CD4-positive, alpha-beta T cell treated with Interleukin-17A for 4 hours (primary cell): ENCODE measurements around the gene SBF2.

Experiments
- DNase-seq: peaks from one replicate; pipeline ENCODE4 v3.0.0-alpha.2; 2020; ENCODE audit warnings: mixed read lengths

SBF2 gene

DNA sequence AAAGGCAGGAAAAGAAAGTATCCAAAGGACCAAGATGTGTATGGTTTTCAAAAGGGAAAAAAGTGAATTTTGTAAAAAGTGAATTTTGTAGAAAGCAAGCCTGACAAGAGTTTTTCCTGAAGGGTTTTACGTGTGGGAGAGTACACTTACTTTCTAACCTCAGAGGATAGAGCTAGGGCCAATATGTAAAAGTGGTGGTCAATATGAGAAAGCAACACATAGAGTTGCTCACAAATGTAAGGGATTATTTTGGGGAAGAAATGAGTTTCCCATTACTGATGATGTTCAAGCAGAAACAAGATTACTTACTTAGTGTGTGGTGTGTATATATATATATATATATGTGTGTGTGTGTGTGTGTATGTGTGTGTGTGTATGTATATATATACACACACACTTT lies 467.6 kb downstream of the SBF2 start:
- no peak for DNase-seq

DNA sequence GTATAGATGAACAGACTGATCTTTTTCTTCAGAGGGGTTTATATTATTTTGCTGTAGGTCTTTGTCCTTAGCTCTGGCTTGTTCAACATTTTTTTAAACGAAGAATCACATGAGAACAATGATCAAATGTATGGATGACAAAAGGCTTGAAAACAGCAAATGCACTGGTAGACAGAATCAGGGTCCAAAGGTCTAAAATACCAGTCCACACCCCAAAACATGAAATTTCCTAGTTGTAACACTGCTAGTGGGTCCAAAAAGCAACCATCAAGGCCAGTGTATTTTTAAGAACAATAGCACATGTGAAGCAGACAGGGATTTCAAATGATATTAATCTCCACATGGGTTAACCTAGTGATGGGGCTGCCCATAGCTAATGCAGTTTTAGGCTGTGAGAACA lies 468.1 kb downstream of the SBF2 start:
- no peak for DNase-seq

DNA sequence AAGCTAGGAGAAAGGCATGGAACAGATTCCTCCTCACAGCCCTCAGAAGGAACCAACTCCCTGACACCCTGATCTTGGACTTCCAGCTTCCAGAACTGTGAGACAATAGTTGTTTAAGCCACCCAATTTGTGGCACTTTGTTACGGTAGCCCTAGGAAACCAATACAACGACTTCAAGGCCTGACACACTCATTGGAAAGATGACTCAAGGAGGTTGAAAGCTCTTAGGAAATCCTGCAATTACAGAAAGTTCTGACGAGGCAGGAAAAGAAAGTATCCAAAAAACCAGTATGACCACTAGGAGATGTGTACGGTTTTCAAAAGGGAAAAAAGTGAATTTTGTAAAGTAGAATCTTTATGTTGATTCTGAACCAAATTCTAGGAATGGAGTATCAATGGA lies 468.7 kb downstream of the SBF2 start:
- DNase-seq: no peak

- DNase-seq: no peak
Measured at GRCh38 chr11:9823887-9824385, 470.1 kb downstream of the SBF2 start.

DNA sequence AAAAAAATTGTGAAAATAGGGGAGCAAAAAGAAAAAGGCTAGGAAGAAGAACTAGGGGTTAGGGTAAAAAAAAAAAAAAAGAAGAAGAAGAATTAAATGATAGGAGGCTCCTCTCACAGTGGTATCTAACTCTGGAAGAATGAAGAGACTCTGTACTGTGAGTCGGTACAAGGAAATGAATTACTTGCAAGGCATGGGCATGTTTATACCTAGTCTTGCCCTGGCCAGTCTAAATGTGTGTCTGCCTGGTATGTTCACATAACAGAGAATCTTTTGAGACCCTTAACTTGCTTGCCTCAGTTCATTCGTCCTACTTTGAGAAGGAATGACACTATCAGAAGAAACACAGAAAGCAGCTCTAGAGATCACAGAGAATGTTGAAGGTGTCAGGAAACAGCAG lies 470.6 kb downstream of the SBF2 start:
- DNase-seq: no peak

- no peak for DNase-seq
Measured at GRCh38 chr11:9821008-9821752, 472.8 kb downstream of the SBF2 start.

GRCh38 chr11:9820260-9820659 lies 473.8 kb downstream of the SBF2 start:
- no peak for DNase-seq

GRCh38 chr11:9817191-9817590 lies 476.8 kb downstream of the SBF2 start:
- no peak for DNase-seq

DNA sequence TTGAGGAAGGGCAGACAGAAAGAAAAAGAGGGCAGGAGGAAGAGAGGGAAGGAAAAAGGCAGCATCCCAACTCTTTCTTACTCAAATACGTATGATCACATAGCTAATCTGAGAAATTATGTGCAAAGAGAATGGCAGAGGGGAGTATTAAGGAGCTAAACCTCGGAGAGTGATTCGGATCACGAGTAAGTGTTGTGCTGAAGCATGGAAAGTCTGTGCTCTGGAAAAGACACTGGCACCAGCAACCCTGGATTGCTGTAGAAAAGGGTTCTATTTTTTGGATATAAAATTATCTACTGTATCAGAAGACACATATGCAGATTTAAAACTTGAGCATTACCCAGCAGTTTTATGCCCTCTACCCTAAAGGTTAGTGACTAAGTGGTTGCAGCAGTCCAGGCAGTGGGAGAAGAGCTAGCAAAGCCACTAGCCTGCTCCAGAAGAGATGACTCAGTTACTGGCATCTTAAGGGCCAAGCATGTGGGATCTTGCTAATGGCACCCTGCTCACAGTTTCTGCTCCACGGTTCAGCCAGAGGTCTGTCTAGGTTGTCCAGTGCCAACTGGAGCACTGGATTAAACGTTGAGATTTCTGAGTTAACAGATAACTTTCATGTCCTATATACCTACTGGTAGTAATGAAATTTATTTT lies 478.4 kb downstream of the SBF2 start:
- DNase-seq: no peak

DNA sequence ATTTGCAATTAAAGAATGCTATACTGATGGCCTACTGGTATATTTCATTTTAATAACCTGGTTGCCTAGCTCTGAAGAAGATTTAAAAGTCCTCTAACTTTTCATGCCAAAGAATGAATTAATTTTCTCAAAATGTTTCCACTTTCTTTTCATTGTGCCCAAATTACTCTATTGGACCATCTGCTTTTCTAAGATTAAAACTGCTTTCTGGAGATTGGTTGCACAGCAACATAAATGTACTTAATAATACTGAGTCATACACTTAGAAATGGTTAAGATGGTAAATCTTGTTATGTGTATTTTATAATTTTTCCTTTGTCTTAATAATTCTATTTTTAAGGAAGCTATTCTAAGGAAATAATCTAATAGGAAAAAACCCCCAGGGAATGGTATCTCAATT lies 479.9 kb downstream of the SBF2 start:
- DNase-seq: no peak

DNA sequence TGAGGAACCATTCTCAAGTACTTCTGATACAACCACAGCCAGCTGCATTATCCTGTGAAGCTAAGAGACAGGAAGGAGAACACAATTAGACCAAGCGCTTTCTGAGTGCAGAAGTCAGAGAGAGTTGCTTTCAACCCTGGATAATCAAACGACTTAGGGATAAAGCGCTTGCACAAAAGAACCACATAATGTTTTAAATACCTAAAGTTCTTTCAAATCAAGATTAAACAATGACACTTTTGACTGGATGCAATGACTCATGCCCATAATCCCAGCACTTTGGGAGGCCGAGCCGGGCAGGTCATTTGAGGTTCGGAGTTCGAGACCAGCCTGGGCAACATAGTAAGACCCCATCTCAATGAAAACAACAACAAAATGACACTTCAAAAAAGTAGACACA lies 485.1 kb downstream of the SBF2 start:
- DNase-seq: no peak

DNA sequence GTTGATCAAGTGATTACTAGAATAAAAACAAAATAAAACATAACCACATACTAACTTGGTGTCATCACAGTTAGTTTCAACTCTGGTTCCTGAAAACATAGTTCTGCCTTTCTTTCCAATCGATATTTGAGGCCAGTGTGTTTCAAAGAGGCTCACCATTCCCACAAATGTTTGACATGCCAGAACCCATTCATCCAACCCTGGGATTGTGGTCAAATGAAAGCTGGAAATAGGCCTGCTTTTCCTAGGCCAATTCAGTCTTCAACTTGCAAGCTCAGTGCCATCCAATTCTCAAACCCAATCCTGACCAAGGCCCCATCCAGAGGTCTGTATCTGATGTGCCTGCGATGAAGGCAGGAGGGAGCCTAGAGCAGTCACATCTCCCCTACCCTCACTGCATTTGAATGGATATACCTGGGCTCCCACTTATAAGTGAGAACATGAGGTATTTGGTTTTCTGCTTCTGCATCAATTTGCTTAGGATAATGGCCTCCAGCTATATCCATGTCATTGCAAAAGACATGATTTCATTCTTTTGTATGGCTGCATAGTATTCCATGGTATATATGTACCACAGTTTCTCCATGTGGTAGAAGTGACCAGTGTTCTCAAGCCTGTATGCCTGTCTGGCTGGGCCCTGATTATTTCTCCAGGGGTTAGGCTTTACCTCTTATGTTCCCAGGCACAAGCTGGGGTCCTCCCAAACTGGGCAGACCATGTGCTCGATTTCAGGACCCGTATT lies 486.9 kb downstream of the SBF2 start:
- DNase-seq: no peak

- no peak for DNase-seq
Measured at GRCh38 chr11:9804419-9804902, 489.6 kb downstream of the SBF2 start.

GRCh38 chr11:9803685-9804418 lies 490.2 kb downstream of the SBF2 start:
- DNase-seq: no peak

GRCh38 chr11:9802291-9802861 lies 491.6 kb downstream of the SBF2 start:
- DNase-seq: no peak

GRCh38 chr11:9799886-9800285 lies 494.1 kb downstream of the SBF2 start:
- no peak for DNase-seq

DNA sequence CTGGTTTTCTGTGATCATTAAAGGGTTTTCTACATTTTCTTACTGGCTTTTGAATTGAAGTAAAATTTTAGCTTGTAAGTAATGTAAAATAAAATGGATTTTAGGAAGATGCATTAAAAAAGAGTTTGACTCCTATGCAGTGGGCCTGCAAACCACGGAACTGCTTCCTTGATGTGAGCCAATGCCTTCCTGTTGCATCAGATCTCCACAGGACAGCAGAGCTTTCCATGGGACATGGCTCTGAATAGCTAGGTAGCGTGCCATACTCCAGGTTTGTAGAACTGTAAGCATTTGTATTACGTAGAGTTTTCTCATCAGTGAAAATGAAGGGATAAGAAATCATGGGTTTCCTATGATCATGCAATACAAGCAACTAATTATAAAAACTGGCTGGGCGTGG lies 496.7 kb downstream of the SBF2 start:
- no peak for DNase-seq

GRCh38 chr11:9796854-9797253 lies 497.2 kb downstream of the SBF2 start:
- DNase-seq: no peak

- DNase-seq: no peak
Measured at GRCh38 chr11:9796266-9796665, 497.8 kb downstream of the SBF2 start.

DNA sequence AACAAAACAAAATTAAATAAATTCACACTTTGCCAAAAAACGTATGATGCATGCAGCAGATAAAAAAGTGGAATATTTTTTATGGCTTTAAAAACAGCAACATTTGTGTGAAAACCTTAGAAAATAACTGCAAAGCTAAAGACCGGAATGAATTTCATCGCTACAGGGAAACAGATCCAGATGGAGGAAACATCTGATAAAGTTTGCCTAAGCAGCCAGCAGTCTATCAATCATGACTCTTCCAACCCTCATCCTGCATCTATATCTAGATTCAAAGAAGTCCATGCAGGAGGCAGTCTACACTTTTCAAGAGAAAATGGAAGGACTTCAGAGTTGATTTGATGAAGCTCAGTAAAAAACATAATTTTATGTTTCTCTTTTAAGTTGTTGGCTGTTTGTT lies 503.3 kb downstream of the SBF2 start:
- no peak for DNase-seq

- no peak for DNase-seq
Measured at GRCh38 chr11:9789910-9790309, 504.1 kb downstream of the SBF2 start.

- no peak for DNase-seq
Measured at GRCh38 chr11:9787981-9788521, 506.0 kb downstream of the SBF2 start.
